CD14-positive monocyte (primary cell): ENCODE results near the gene PKHD1. TPM values are rescaled to one million over a fixed set of nuclear protein-coding genes. Genes with fewer than 3 reads are reported as not detected.
"Not testable (repeated sequence)": the region's sequence is repeated elsewhere in the genome, so short reads cannot be mapped to it uniquely, and the experiment has no call there.

Experiments
- DNase-seq, 3 donors: peaks; one replicate each; pipeline ENCODE4 v3.0.0-alpha.2; 2011 to 2022
- H2AFZ ChIP-seq: 2 replicates; pipeline ENCODE4 v1.6.0; 2012; ENCODE audit warnings: mild to moderate bottlenecking, low read depth, low read length, inconsistent platforms; ENCODE audit not compliant: insufficient read depth, poor library complexity, severe bottlenecking
- H3K27ac ChIP-seq, 2 donors: 1 replicate in 1 of 2; 2 replicates in 1 of 2; pipeline ENCODE4 v1.5.1; 2012 to 2013; ENCODE audit warnings: low read length in 2 of 2, control low read depth in 1 of 2, inconsistent platforms in 1 of 2, low read depth in 1 of 2, mild to moderate bottlenecking in 1 of 2
- H3K27me3 ChIP-seq, 2 donors: one replicate each; pipeline versions ENCODE4 v1.6.0 to v1.6.1; 2011 to 2013; ENCODE audit warnings: low read length in 2 of 2; ENCODE audit not compliant: control insufficient read depth in 2 of 2, insufficient read depth in 2 of 2
- H3K36me3 ChIP-seq, 2 donors: replicated peaks in 1 of 2; 1 replicate in 1 of 2; 2 replicates in 1 of 2; pipeline versions ENCODE4 v1.5.1 to v1.6.1; 2012 to 2013; ENCODE audit warnings: low read length in 2 of 2, control low read depth in 1 of 2, inconsistent platforms in 1 of 2, mild to moderate bottlenecking in 1 of 2; ENCODE audit not compliant: insufficient read depth in 2 of 2, control insufficient read depth in 1 of 2
- H3K4me1 ChIP-seq, 2 donors: 1 replicate in 1 of 2; 2 replicates in 1 of 2; pipeline versions ENCODE4 v1.5.1 to v1.6.1; 2012 to 2013; ENCODE audit warnings: low read length in 2 of 2, control low read depth in 1 of 2, inconsistent platforms in 1 of 2, mild to moderate bottlenecking in 1 of 2, moderate library complexity in 1 of 2; ENCODE audit not compliant: insufficient read depth in 2 of 2, control insufficient read depth in 1 of 2
- H3K4me2 ChIP-seq: replicated peaks from 2 replicates; pipeline ENCODE3; 2012; ENCODE audit warnings: low read length, moderate library complexity, mild to moderate bottlenecking; ENCODE audit not compliant: poor library complexity, severe bottlenecking; ENCODE audit errors: extremely low read depth
- H3K4me3 ChIP-seq, 3 experiments: fragments of 200-600 bp in 1 of 3; sonication (generic) in 1 of 3; replicated peaks in 1 of 3; 1 replicate in 2 of 3; 2 replicates in 1 of 3; pipeline ENCODE4 v1.5.1; 2011 to 2013; ENCODE audit warnings: low read length in 3 of 3, mild to moderate bottlenecking in 3 of 3, control low read depth in 2 of 3, low read depth in 2 of 3, inconsistent platforms in 1 of 3, moderate library complexity in 1 of 3
- H3K79me2 ChIP-seq: 2 replicates; pipeline ENCODE4 v1.6.0; 2012; ENCODE audit warnings: mild to moderate bottlenecking, control low read depth, inconsistent platforms, low read length, moderate library complexity; ENCODE audit not compliant: insufficient read depth
- H3K9ac ChIP-seq: 2 replicates; pipeline ENCODE4 v1.6.0; 2017; ENCODE audit warnings: low read length, mild to moderate bottlenecking; ENCODE audit not compliant: insufficient read depth, poor library complexity, severe bottlenecking
- H3K9me3 ChIP-seq, 2 donors: replicated peaks in 1 of 2; 1 replicate in 1 of 2; 2 replicates in 1 of 2; pipeline versions ENCODE4 v1.5.1 to v1.6.1; 2012 to 2013; ENCODE audit warnings: low read length in 2 of 2, control low read depth in 1 of 2; ENCODE audit not compliant: control insufficient read depth in 1 of 2, insufficient read depth in 1 of 2
- H4K20me1 ChIP-seq: 2 replicates; pipeline ENCODE4 v1.6.0; 2012; ENCODE audit warnings: mild to moderate bottlenecking, low read length, control low read depth, moderate library complexity; ENCODE audit not compliant: insufficient read depth
- H3K27ac Mint-ChIP-seq, 7 donors: one replicate each; pipeline ENCODE4 v1.8.0; 2020; ENCODE audit warnings: mild to moderate bottlenecking in 7 of 7, mixed read lengths in 7 of 7, moderate library complexity in 6 of 7, inconsistent platforms in 2 of 7
- H3K27me3 Mint-ChIP-seq, 3 donors: one replicate each; pipeline ENCODE4 v1.8.0; 2021 to 2022; ENCODE audit warnings: low read depth in 3 of 3, mild to moderate bottlenecking in 3 of 3, mixed read lengths in 3 of 3, moderate library complexity in 3 of 3, inconsistent platforms in 1 of 3
- H3K36me3 Mint-ChIP-seq, 2 donors: one replicate each; pipeline ENCODE4 v1.8.0; 2020; ENCODE audit warnings: mixed read lengths in 2 of 2, inconsistent platforms in 1 of 2, mild to moderate bottlenecking in 1 of 2
- H3K4me1 Mint-ChIP-seq: one replicate; pipeline ENCODE4 v1.8.0; 2020; ENCODE audit warnings: mild to moderate bottlenecking, mixed read lengths
- H3K4me3 Mint-ChIP-seq, 2 donors: one replicate each; pipeline ENCODE4 v1.8.0; 2020; ENCODE audit warnings: mild to moderate bottlenecking in 2 of 2, mixed read lengths in 2 of 2, moderate library complexity in 1 of 2
- H3K9me3 Mint-ChIP-seq, 7 donors: one replicate each; pipeline ENCODE4 v1.8.0; 2020 to 2022; ENCODE audit warnings: mixed read lengths in 7 of 7, mild to moderate bottlenecking in 6 of 7, moderate library complexity in 6 of 7, inconsistent platforms in 2 of 7
- WGBS: methylation state at CpG from one replicate; pipeline ENCODE4 v1.1.5; 2013; ENCODE audit warnings: missing lambda C conversion rate; ENCODE audit not compliant: insufficient coverage; 5-methylcytosine and 5-hydroxymethylcytosine counted together
- intact Hi-C, 2 donors: fragments of 100-400 bp; cut with micrococcal nuclease; formaldehyde crosslinking; loops; one replicate each; pipeline versions ENCODE4 v1.15.0 to v1.15.1; 2023
- polyA plus RNA-seq, 3 donors: library from polyadenylated mRNA; depleted of rRNA in 1 of 3; unstranded in 2 of 3; stranded (reverse) in 1 of 3; fragments of 300-500 nt in 2 of 3; fragments of >200 nt in 1 of 3; fragmentation: Illumina TruSeq in 2 of 3; gene quantifications; 1 replicate in 2 of 3; 2 replicates in 1 of 3; pipeline ENCODE4 v1.2.3, GENCODE V29; 2012 to 2021
- TF ChIP-seq, protein P1 (sequence below): fragments of 200-600 bp; IDR thresholded peaks from one replicate; pipeline ENCODE4 v1.8.0; 2022; ENCODE audit warnings: antibody characterized with exemption, mild to moderate bottlenecking

Gene PKHD1
- polyA plus RNA-seq, 3 donors = not detected

GRCh38 chr6:51927450-51927849 lies 160.0 kb downstream of the PKHD1 start:
- Histone ChIP-seq H3K27ac (no peak overlapping the region), H3K9ac (no peak overlapping the region), H3K4me2 (no peak overlapping the region), H3K27me3 (no peaks in the 10 kb centered on the region), H3K79me2 (no peaks in the 10 kb centered on the region), H3K4me1 (no peaks in the 10 kb centered on the region), H3K36me3 (no peaks in the 10 kb centered on the region), H4K20me1 (no peaks in the 10 kb centered on the region), H3K4me3 (no peak overlapping the region), H2AFZ (no peak overlapping the region), H3K9me3 (peaks cover 4 to 6% of the 10 kb centered on the region in 2 donors)
- no peak for DNase-seq
- TF ChIP-seq, protein P1, sequence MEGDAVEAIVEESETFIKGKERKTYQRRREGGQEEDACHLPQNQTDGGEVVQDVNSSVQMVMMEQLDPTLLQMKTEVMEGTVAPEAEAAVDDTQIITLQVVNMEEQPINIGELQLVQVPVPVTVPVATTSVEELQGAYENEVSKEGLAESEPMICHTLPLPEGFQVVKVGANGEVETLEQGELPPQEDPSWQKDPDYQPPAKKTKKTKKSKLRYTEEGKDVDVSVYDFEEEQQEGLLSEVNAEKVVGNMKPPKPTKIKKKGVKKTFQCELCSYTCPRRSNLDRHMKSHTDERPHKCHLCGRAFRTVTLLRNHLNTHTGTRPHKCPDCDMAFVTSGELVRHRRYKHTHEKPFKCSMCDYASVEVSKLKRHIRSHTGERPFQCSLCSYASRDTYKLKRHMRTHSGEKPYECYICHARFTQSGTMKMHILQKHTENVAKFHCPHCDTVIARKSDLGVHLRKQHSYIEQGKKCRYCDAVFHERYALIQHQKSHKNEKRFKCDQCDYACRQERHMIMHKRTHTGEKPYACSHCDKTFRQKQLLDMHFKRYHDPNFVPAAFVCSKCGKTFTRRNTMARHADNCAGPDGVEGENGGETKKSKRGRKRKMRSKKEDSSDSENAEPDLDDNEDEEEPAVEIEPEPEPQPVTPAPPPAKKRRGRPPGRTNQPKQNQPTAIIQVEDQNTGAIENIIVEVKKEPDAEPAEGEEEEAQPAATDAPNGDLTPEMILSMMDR = no peak
- Mint-ChIP-seq H3K27me3 (peaks cover 0 to 2% (median 0%) of the 10 kb centered on the region in 3 donors), H3K4me1 (no peaks in the 10 kb centered on the region), H3K27ac (no peak overlapping the region), H3K36me3 (no peaks in the 10 kb centered on the region), H3K9me3 (peaks cover 0 to 6% (median 4%) of the 10 kb centered on the region in 7 donors), H3K4me3 (no peak overlapping the region)
- intact Hi-C loops = no loop called here
- WGBS = no CpG with 5 or more reads among the region's 1 CpG

- H2AFZ ChIP-seq = no peak overlapping the region
- H3K9me3 ChIP-seq = peaks cover 6 to 7% of the 10 kb centered on the region in 2 donors
- no peak overlapping the region for H3K4me3 ChIP-seq
- no peaks in the 10 kb centered on the region for H3K4me1 ChIP-seq
- TF ChIP-seq, protein P1 = no peak
- H3K4me2 ChIP-seq = no peak overlapping the region
- Mint-ChIP-seq H3K27me3 (peaks cover 0 to 2% (median 0%) of the 10 kb centered on the region in 3 donors), H3K9me3 (peaks cover 2 to 11% (median 6%) of the 10 kb centered on the region in 7 donors), H3K4me3 (no peak overlapping the region), H3K36me3 (no peaks in the 10 kb centered on the region), H3K4me1 (no peaks in the 10 kb centered on the region), H3K27ac (no peak overlapping the region)
- WGBS = 91% methylated on average over 1 of the region's 5 CpGs
- no peaks in the 10 kb centered on the region for H4K20me1 ChIP-seq
- no peak overlapping the region for H3K27ac ChIP-seq
- H3K79me2 ChIP-seq = no peaks in the 10 kb centered on the region
- intact Hi-C loops = no loop called here
- H3K27me3 ChIP-seq = no peaks in the 10 kb centered on the region
- no peaks in the 10 kb centered on the region for H3K36me3 ChIP-seq
- no peak overlapping the region for H3K9ac ChIP-seq
- no peak for DNase-seq
Measured at GRCh38 chr6:51926125-51926524, 161.3 kb downstream of the PKHD1 start.

DNA sequence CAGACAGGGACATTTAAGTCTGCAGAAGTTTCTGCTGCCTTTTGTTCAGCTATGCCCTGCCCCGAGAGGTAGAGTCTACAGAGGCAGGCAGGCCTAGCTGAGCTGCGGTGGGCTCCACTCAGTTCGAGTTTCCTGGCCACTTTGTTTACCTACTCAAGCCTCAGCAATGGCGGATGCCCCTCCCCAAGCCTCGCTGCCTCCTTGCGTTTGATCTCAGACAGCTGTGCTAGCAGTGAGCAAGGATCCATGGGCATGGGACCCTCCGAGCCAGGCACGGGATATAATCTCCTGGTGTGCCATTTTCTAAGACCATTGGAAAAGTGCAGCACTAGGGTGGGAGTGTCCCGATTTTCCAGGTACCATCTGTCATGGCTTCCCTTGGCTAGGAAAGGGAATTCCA lies 164.9 kb downstream of the PKHD1 start:
- H3K36me3 ChIP-seq, H3K4me1 Mint-ChIP-seq, DNase-seq, H2AFZ ChIP-seq, H3K36me3 Mint-ChIP-seq, H3K4me1 ChIP-seq, H3K9ac ChIP-seq, H3K79me2 ChIP-seq, intact Hi-C loops, H3K4me2 ChIP-seq, H3K9me3 ChIP-seq, H4K20me1 ChIP-seq, H3K4me3 Mint-ChIP-seq, H3K4me3 ChIP-seq, H3K27me3 ChIP-seq, H3K27ac ChIP-seq, H3K27ac Mint-ChIP-seq, H3K27me3 Mint-ChIP-seq: not testable (repeated sequence)
- 100% methylated on average over 7 of the region's 9 CpGs for WGBS
- peaks cover 4 to 16% (median 6%) of the 10 kb centered on the region in 7 donors for H3K9me3 Mint-ChIP-seq
